Measurements from ENCODE around the gene RBM43.
"Not testable (repeated sequence)": the region's sequence is repeated elsewhere in the genome, so short reads cannot be mapped to it uniquely, and the experiment has no call there.

The RBM43 gene

GRCh38 chr2:151261231-151261976 is at the start of gene RBM43:
TSS of gene RBM43 (minus strand) at chr2:151261863. CDS start at chr2:151261727, 136 bp downstream.
- DNase-seq = peak; percentile 79

GRCh38 chr2:151310313-151310712 is 48.6 kb upstream of the RBM43 start:
- DNase-seq = not testable (repeated sequence)

DNA sequence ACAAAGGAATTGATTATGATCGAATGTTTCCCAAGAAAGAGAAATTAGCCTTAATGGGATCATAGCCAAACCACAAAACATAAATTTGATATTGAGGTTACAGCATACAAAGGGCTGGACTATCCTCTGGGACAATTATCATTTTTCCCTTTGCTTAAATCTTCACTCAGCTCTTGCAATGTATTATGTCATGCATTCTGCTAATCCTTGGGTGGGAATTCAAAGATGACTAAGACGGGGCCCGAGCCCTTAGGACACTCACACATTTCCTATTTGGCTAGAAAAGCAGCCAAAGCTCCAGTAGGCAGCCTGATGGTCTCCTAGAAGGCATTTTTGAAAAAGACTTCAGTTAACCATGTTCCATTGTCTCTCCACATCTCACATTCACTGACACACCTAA is 45.0 kb upstream of the RBM43 start:
- DNase-seq = no peak

DNA sequence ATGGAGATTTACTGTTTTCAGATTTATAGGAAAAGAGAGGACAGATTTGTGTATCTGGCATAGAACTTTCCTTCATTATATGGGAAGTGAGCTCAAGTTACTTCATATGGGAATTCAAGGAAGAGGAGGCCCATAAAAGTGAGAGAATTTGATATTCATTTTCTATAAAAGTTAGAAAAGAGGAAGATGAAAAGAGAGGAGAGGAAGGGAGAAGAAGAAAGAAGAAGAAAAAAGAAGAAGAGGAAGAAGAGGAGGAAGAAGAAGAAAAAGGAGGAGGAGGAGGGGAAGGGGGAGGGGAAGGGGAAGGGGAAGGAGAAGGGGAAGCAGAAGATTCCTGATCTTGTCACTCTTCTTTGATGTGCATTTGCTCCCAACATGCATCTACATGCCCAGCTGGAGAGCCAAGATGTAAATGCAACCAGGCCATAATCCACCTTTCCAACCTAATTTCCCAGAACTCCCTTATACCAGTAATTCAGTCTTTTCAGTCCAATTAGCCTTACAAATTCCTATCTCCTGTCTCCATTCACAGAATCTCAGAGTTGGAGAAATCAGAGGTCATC is 43.5 kb upstream of the RBM43 start:
- no peak for DNase-seq

GRCh38 chr2:151302879-151303278 is 41.2 kb upstream of the RBM43 start:
- no peak for DNase-seq

GRCh38 chr2:151302404-151302803 is 40.7 kb upstream of the RBM43 start:
- DNase-seq = no peak

- no peak for DNase-seq
Observed at GRCh38 chr2:151299920-151300539, 38.4 kb upstream of the RBM43 start.

DNA sequence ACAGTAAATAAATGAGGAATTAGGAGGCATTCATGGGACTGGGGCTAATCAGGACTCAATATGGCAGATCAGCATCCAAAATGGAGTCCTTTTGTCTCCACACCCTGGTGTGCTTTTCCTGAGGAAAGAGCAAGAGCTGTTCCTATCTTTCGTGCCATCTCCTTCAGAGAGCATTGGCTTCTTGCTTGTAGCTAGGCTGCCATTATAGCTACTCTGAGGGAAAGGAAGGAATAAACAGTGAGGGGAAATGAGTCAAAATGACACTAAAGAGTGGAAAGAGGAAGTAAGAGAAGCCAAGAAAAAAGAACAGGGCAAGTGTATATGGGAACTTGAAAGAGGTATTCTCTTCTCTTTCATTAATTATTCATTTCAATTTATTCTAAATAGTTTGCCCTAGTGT is 36.2 kb upstream of the RBM43 start:
- DNase-seq = no peak

DNA sequence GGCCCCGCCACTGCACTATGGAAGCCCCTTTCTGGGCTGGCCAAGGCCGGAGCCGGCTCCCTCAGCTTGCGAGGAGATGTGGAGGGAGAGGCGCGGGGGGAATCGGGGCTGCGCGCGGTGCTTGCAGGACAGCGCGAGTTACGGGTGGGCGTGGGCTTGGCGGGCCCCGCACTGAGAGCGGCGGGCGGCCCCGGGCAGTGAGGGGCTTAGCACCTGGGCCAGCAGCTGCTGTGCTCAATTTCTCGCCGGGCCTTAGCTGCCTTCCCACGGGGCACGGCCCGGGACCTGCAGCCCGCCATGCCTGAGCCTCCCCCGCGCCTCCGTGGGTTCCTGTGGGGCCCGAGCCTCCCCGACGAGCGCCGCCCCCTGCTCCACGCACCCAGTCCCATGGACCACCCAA is 34.3 kb upstream of the RBM43 start:
- DNase-seq = not testable (repeated sequence)

DNA sequence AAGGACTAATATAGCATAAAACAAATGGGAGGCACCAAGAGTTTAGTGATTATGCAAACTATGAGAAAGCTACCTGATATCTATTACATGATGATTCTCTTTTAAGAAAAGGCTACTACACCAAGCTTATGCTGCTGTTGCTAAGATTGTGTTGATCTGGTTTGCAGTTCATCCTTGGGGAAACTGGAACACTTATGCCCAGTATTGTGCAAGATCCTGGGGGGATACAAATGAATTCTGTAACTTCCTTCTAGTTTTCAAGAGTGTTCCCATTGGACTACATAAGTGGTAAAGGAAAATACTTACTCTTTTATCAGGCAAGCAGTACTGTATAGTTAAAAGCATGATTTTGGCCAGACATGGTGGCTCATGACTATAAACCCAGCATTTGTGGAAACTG is 30.9 kb upstream of the RBM43 start:
- DNase-seq = no peak

- no peak for DNase-seq
Observed at GRCh38 chr2:151292141-151292540, 30.5 kb upstream of the RBM43 start.

DNA sequence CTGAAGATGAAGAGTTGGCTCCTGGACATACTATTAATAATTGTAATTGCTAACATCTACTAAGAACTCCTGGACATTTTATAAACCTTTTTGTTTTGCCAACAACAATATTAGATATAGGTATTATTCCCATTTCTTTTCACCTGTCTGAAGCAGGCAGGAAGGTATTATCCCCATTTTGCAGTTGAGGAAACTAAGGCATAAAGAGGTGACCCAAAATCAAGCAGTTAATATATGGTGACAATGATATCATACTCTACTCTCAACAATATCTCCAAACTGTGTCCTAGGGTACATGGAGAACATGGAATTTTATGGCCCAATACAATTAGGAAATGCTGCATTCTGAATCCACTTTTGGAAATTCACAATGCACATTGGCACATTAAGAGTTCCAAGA is 29.6 kb upstream of the RBM43 start:
- no peak for DNase-seq

GRCh38 chr2:151289972-151290866 is 28.6 kb upstream of the RBM43 start:
- DNase-seq = peak; percentile 27

DNA sequence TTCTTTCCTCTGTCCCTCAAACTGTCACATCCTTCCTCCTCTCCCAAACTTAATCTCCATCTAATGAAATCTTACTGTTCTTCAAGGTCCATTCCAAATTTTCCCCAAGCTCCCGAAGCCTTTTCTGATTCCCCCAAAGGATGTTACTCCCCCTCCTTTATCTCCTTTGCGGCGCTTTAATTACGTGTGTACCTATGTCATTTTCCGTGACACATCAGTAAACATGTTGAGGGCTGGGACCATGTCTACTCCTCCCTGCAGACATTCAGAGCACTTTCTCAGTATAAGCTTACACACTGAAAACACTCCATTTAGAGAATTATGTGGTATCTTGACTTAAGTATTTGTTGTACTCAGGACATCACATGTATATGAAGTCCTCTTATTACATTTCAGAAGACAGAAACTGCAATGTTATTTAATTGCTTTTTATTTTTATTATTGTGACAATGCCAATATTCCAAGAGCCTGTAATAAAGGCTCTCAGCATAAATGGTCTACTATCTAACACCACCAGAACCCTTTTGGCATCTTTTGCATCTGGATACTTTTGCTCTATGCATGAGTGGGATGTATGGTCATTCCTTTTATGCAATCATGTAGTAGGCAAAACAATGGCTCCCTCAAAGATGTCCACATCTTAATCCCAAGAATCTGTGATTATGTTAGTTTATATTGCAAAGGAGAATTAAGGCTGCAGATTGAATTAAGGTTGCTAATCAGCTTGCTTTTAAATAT is 26.0 kb upstream of the RBM43 start:
- DNase-seq = no peak

- DNase-seq = no peak
Observed at GRCh38 chr2:151282401-151282800, 20.7 kb upstream of the RBM43 start.

GRCh38 chr2:151280271-151280670 is 18.6 kb upstream of the RBM43 start:
- no peak for DNase-seq

DNA sequence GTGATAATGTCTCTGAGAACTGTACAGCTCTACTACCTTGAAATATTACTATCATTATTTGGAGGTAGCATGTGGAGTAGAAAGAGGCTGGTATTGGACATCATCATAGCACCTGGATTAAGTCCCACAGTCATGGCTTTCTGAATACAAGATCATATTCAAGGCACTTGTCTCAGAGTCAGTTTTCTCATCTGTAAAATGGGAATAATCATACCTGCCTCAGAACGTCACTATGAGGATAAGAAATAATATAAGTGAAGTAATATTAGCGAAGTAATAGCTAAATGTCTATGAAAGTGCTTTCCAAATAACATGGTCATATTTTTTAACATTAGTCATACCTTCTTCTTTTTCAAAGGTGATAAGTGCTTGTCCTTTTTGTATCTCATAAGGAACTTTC is 16.8 kb upstream of the RBM43 start:
- no peak for DNase-seq

DNA sequence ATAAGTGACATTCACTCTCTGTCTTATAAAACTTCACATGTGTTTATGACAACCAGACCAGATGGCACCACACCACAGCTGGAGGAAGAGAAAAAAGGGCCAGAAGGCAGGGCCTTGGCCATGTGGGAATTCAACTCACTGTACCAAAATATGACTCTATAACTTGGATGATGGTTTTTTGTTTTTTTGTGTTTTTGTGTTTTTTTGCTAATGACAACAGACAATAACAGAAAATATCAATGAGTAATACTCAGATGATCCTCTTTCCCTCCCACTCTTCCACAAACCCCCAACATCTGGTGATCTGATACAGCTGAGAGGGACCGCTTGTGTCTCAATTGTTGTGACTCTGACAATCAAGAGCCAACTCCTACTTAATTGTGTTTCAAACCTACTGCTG is 15.4 kb upstream of the RBM43 start:
- no peak for DNase-seq

DNA sequence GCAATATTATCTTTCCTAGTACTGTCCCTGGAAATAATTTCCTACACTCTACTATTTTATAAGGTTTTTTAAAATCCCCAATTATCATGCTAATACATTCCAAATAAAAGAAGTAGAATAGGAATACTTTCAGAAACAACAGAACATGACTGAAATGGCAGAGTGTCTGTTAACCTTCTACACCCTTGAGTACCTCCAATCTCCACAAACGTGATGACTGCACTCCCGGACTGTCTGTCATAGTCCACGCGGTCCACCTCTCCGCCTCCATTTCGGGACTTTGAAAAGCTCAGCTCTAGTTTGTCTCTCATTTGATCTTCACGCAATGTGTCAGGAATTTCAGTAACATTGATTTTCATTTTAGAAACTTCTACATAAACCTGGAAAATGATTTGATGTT is 13.6 kb upstream of the RBM43 start:
- DNase-seq = no peak

DNA sequence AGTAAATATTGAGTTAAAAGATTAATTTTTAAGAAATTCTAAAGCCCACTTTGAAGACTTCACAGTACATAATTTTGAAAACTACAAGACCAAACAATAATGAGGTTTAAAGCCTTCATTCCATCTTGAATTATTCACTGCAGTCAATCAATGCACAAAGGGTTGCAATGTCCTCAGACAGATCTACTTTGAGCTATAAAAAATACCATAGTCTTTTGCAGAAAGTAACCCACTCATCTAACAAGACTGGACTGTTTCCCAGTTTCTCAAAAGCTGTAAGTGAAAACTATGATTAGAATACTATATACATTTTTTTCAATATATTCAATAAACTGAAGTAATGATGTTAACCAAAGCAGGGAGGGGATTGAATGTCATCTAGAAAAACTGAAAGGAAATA is 10.2 kb upstream of the RBM43 start:
- DNase-seq = no peak

- DNase-seq = no peak
Observed at GRCh38 chr2:151269798-151270568, 8.3 kb upstream of the RBM43 start.

DNA sequence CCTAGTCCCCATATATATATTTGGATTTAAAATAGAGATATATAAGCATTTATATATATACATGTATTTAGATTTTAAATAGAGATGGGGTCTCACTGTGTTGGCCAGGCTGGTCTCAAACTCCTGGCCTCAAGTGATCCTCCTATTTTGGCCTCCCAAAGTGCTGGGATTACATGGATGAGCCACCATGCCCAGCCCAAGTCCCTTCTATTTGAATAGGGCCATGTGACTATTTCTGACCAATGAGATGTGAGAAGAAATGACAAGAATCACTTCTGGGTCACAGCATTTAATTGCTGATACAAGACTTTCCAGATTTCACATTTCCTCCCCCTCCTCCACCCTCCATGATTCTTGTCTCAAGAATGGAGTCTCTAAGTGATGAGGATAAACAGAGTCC is 6.4 kb upstream of the RBM43 start:
- DNase-seq = no peak

All from activated naive CD4-positive, alpha-beta T cell treated with anti-CD3 and anti-CD28 coated beads, Interleukin-2, amount 50 U/mL, for 16 hours (primary cell).